Natural killer cell (primary cell): Measurements from ENCODE around the gene GART. TPM values are rescaled to one million over a fixed set of nuclear protein-coding genes. Genes with fewer than 3 reads are reported as not detected.

Source experiments
- ATAC-seq, 3 donors: fragments of 150-1000 bp in 2 of 3; fragments of 200-7000 bp in 1 of 3; cut with Tn5 transposase; 1 replicate in 1 of 3; 2 replicates in 2 of 3; pipeline ENCODE4 v1.10.0; 2021; ENCODE audit warnings: mild to moderate bottlenecking in 2 of 3, moderate library complexity in 2 of 3
- DNase-seq, 2 donors: peaks; one replicate each; pipeline versions ENCODE4 v3.0.0 to v3.0.0-alpha.2; 2013 to 2021; ENCODE audit warnings: mixed read lengths in 1 of 2
- H3K27ac ChIP-seq: one replicate; pipeline ENCODE4 v1.5.1; 2013; ENCODE audit warnings: mild to moderate bottlenecking, low read length
- H3K27me3 ChIP-seq: one replicate; pipeline ENCODE4 v1.6.1; 2013; ENCODE audit warnings: low read length; ENCODE audit not compliant: control insufficient read depth, insufficient read depth
- H3K36me3 ChIP-seq: one replicate; pipeline ENCODE4 v1.6.1; 2013; ENCODE audit warnings: low read length; ENCODE audit not compliant: control insufficient read depth, insufficient read depth
- H3K4me1 ChIP-seq: one replicate; pipeline ENCODE4 v1.6.1; 2013; ENCODE audit warnings: low read length; ENCODE audit not compliant: control insufficient read depth, insufficient read depth
- H3K4me3 ChIP-seq: one replicate; pipeline ENCODE4 v1.5.1; 2013; ENCODE audit warnings: low read length
- H3K9me3 ChIP-seq: one replicate; pipeline ENCODE4 v1.6.1; 2013; ENCODE audit warnings: low read length; ENCODE audit not compliant: control insufficient read depth, insufficient read depth
- H3K27ac Mint-ChIP-seq, 2 donors: one replicate each; pipeline ENCODE4 v1.8.0; 2022; ENCODE audit warnings: mild to moderate bottlenecking in 2 of 2, mixed read lengths in 2 of 2, moderate library complexity in 1 of 2
- H3K27me3 Mint-ChIP-seq, 2 donors: one replicate each; pipeline ENCODE4 v1.8.0; 2022; ENCODE audit warnings: low read depth in 2 of 2, mixed read lengths in 2 of 2
- H3K36me3 Mint-ChIP-seq: one replicate; pipeline ENCODE4 v1.8.0; 2022; ENCODE audit warnings: mixed read lengths
- H3K4me1 Mint-ChIP-seq, 2 donors: one replicate each; pipeline ENCODE4 v1.8.0; 2022; ENCODE audit warnings: mixed read lengths in 2 of 2
- H3K4me3 Mint-ChIP-seq: one replicate; pipeline ENCODE4 v1.8.0; 2022; ENCODE audit warnings: mild to moderate bottlenecking, moderate library complexity, mixed read lengths
- H3K9me3 Mint-ChIP-seq, 2 donors: one replicate each; pipeline ENCODE4 v1.8.0; 2022; ENCODE audit warnings: mixed read lengths in 2 of 2
- WGBS: methylation state at CpG from one replicate; pipeline ENCODE4 v1.1.7; 2013; ENCODE audit warnings: missing lambda C conversion rate; ENCODE audit not compliant: insufficient coverage; 5-methylcytosine and 5-hydroxymethylcytosine counted together
- intact Hi-C: fragments of 100-400 bp; cut with micrococcal nuclease; formaldehyde crosslinking; loops from one replicate; pipeline ENCODE4 v1.14.2; 2022
- total RNA-seq, 4 donors: library from RNA; stranded (reverse); fragments of 120-200 nt in 1 of 4; gene quantifications; one replicate each; pipeline versions ENCODE4 v1.2.3 to v1.2.4, GENCODE V29; 2013 to 2022
- TF ChIP-seq, protein P1 (sequence below): fragments of 200-600 bp; IDR thresholded peaks from one replicate; pipeline ENCODE4 v1.8.0; 2022; ENCODE audit warnings: antibody characterized with exemption

The GART gene
- total RNA-seq = 10 to 100 TPM; 33.4 to 53.1 (median 34.6) TPM
- 62.6 TPM for total RNA-seq (2013)

- Mint-ChIP-seq H3K9me3 (no peaks in the 10 kb centered on the region), H3K4me1 (peaks cover 52 to 53% of the 10 kb centered on the region in 2 donors), H3K27me3 (no peaks in the 10 kb centered on the region), H3K36me3 (peaks cover 16% of the 10 kb centered on the region), H3K27ac (peak within 1 kb of the TSS; percentile 98 to 100), H3K4me3 (peak within 1 kb of the TSS; percentile 99)
- under 1% methylated on average over 56 of the region's 56 CpGs for WGBS
- H3K9me3 ChIP-seq = no peaks in the 10 kb centered on the region
- peak within 1 kb of the TSS; percentile 99 for H3K27ac ChIP-seq
- DNase-seq (peak; percentile 78 to 88), ATAC-seq (peak; percentile 49 to 68 (median 56))
- no peaks in the 10 kb centered on the region for H3K27me3 ChIP-seq
- peak within 1 kb of the TSS; percentile 92 for H3K4me3 ChIP-seq
- peaks cover 16% of the 10 kb centered on the region for H3K36me3 ChIP-seq
- H3K4me1 ChIP-seq = peaks cover 6% of the 10 kb centered on the region
- TF ChIP-seq, protein P1, sequence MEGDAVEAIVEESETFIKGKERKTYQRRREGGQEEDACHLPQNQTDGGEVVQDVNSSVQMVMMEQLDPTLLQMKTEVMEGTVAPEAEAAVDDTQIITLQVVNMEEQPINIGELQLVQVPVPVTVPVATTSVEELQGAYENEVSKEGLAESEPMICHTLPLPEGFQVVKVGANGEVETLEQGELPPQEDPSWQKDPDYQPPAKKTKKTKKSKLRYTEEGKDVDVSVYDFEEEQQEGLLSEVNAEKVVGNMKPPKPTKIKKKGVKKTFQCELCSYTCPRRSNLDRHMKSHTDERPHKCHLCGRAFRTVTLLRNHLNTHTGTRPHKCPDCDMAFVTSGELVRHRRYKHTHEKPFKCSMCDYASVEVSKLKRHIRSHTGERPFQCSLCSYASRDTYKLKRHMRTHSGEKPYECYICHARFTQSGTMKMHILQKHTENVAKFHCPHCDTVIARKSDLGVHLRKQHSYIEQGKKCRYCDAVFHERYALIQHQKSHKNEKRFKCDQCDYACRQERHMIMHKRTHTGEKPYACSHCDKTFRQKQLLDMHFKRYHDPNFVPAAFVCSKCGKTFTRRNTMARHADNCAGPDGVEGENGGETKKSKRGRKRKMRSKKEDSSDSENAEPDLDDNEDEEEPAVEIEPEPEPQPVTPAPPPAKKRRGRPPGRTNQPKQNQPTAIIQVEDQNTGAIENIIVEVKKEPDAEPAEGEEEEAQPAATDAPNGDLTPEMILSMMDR = no peak
- intact Hi-C loops = loop anchor here (1.0 to 5.0 kb wide), 6 partner anchors 15 to 770 kb away; partner anchors contain the start of genes DNAJC28, DONSON, ITSN1 and PAXBP1
These were observed at the start of gene GART for GRCh38 chr21:33541756-33542639. GART (minus strand) TSS chr21:33542117; CDS start chr21:33539315, 2,802 bp downstream.

- TF ChIP-seq, protein P1 = peak; percentile 22
- Mint-ChIP-seq H3K9me3 (no peaks in the 10 kb centered on the region), H3K4me3 (peak within 1 kb of the TSS; percentile 92), H3K27ac (peak within 1 kb of the TSS; percentile 75 to 87), H3K36me3 (no peaks in the 10 kb centered on the region), H3K4me1 (peaks cover 15 to 17% of the 10 kb centered on the region in 2 donors), H3K27me3 (no peaks in the 10 kb centered on the region)
- Histone ChIP-seq H3K27ac (peak within 1 kb of the TSS; percentile 64), H3K36me3 (no peaks in the 10 kb centered on the region), H3K9me3 (no peaks in the 10 kb centered on the region), H3K27me3 (no peaks in the 10 kb centered on the region), H3K4me1 (peaks cover 10% of the 10 kb centered on the region), H3K4me3 (peak within 1 kb of the TSS; percentile 76)
- ATAC-seq (peak; percentile 94 to 98 (median 95)), DNase-seq (peak; percentile 92 to 93)
- intact Hi-C loops = loop anchor here (1.0 to 5.0 kb wide), 4 partner anchors 16 to 106 kb away; partner anchors contain the start of genes CRYZL1, GART and SON
- under 1% methylated on average over 78 of the region's 78 CpGs for WGBS
These were observed 46.8 kb upstream of the GART start, which contains the start of gene DONSON for GRCh38 chr21:33588485-33589335. DONSON (minus strand) TSS chr21:33588684; CDS start chr21:33588641, 43 bp downstream.

GRCh38 chr21:33587792-33588484 lies 46.0 kb upstream of the GART start:
- H3K4me3 Mint-ChIP-seq = peak overlapping the region; percentile 92
- H3K4me1 ChIP-seq = peaks cover 10% of the 10 kb centered on the region
- H3K27ac Mint-ChIP-seq = peak overlapping the region; percentile 75 to 87
- no peaks in the 10 kb centered on the region for H3K27me3 Mint-ChIP-seq
- H3K4me1 Mint-ChIP-seq = peaks cover 15 to 17% of the 10 kb centered on the region in 2 donors
- H3K4me3 ChIP-seq = peak overlapping the region; percentile 76
- TF ChIP-seq, protein P1 = no peak
- H3K9me3 ChIP-seq = no peaks in the 10 kb centered on the region
- intact Hi-C loops = loop anchor here (1.0 to 5.0 kb wide), 4 partner anchors 17 to 106 kb away; partner anchors contain the start of genes CRYZL1, GART and SON
- under 1% methylated on average over 53 of the region's 57 CpGs for WGBS
- ATAC-seq (peak; percentile 8 to 30 (median 21)), DNase-seq (no peak)
- H3K9me3 Mint-ChIP-seq = no peaks in the 10 kb centered on the region
- no peaks in the 10 kb centered on the region for H3K27me3 ChIP-seq
- H3K36me3 Mint-ChIP-seq = no peaks in the 10 kb centered on the region
- H3K36me3 ChIP-seq = no peaks in the 10 kb centered on the region
- H3K27ac ChIP-seq = no peak overlapping the region
